GM19372 (cell line): ENCODE data around the gene L3MBTL4.
"Not testable (repeated sequence)": the region's sequence is repeated elsewhere in the genome, so short reads cannot be mapped to it uniquely, and the experiment has no call there.

Experiments
- ATAC-seq: cut with Tn5 transposase; IDR thresholded peaks from one replicate; pipeline ENCODE4 v1.9.1; 2021; ENCODE audit warnings: mild to moderate bottlenecking, low read depth, moderate library complexity; ENCODE audit not compliant: unreplicated experiment

Gene L3MBTL4

GRCh38 chr18:6057604-6058003, 357.1 kb downstream of the L3MBTL4 start:
- no peak for ATAC-seq

- ATAC-seq = no peak
These were observed 358.4 kb downstream of the L3MBTL4 start for GRCh38 chr18:6056171-6056910.

GRCh38 chr18:6055711-6056110, 359.0 kb downstream of the L3MBTL4 start:
- no peak for ATAC-seq

GRCh38 chr18:6054256-6054842, 360.4 kb downstream of the L3MBTL4 start:
- no peak for ATAC-seq

- ATAC-seq = no peak
These were observed 362.2 kb downstream of the L3MBTL4 start for GRCh38 chr18:6052449-6052913.

- ATAC-seq = not testable (repeated sequence)
These were observed 367.1 kb downstream of the L3MBTL4 start for GRCh38 chr18:6047596-6047995.

- ATAC-seq = no peak
These were observed 369.9 kb downstream of the L3MBTL4 start for GRCh38 chr18:6044773-6045172.

- no peak for ATAC-seq
These were observed 370.4 kb downstream of the L3MBTL4 start for GRCh38 chr18:6044319-6044718.

GRCh38 chr18:6039055-6039454, 375.7 kb downstream of the L3MBTL4 start:
- ATAC-seq = no peak

- ATAC-seq = no peak
These were observed 383.3 kb downstream of the L3MBTL4 start for GRCh38 chr18:6031442-6031841.

GRCh38 chr18:6031002-6031401, 383.7 kb downstream of the L3MBTL4 start:
- no peak for ATAC-seq

- ATAC-seq = no peak
These were observed 389.9 kb downstream of the L3MBTL4 start for GRCh38 chr18:6024745-6025248.

GRCh38 chr18:6023551-6023950, 391.2 kb downstream of the L3MBTL4 start:
- no peak for ATAC-seq

GRCh38 chr18:6022845-6023244, 391.9 kb downstream of the L3MBTL4 start:
- no peak for ATAC-seq

GRCh38 chr18:6022074-6022444, 392.7 kb downstream of the L3MBTL4 start:
- no peak for ATAC-seq

GRCh38 chr18:6021306-6022073, 393.2 kb downstream of the L3MBTL4 start:
- no peak for ATAC-seq

- no peak for ATAC-seq
These were observed 396.0 kb downstream of the L3MBTL4 start for GRCh38 chr18:6018671-6019070.

- ATAC-seq = no peak
These were observed 397.5 kb downstream of the L3MBTL4 start for GRCh38 chr18:6017171-6017570.

- no peak for ATAC-seq
These were observed 399.3 kb downstream of the L3MBTL4 start for GRCh38 chr18:6015364-6015763.

GRCh38 chr18:6013171-6013810, 401.4 kb downstream of the L3MBTL4 start:
- ATAC-seq = no peak

- no peak for ATAC-seq
These were observed 403.8 kb downstream of the L3MBTL4 start for GRCh38 chr18:6010921-6011320.
